Ovary (tissue), 9 donors: ENCODE measurements around the gene CACNG4. TPM values are rescaled to one million over a fixed set of nuclear protein-coding genes. Genes with fewer than 3 reads are reported as not detected.

Experiments used
- DNase-seq, 5 donors: peaks; one replicate each; pipeline ENCODE4 v3.0.0-alpha.2; 2019 to 2020
- H3K27ac ChIP-seq, 2 donors: fragments of 200-600 bp; one replicate each; pipeline versions ENCODE4 v1.5.1 to v1.8.0; 2019 to 2022
- H3K27me3 ChIP-seq: fragments of 200-600 bp; one replicate; pipeline ENCODE4 v1.8.0; 2022
- H3K36me3 ChIP-seq: fragments of 200-600 bp; sonication (generic); one replicate; pipeline ENCODE4 v1.5.1; 2019
- H3K4me1 ChIP-seq: one replicate; pipeline ENCODE4 v1.8.1; 2013; ENCODE audit warnings: mild to moderate bottlenecking, moderate library complexity; ENCODE audit not compliant: insufficient read depth
- H3K4me3 ChIP-seq: fragments of 200-600 bp; sonication (generic); one replicate; pipeline ENCODE4 v1.5.1; 2017
- H3K9me3 ChIP-seq, 2 donors: fragments of 200-600 bp in 1 of 2; sonication (generic) in 1 of 2; one replicate each; pipeline versions ENCODE4 v1.5.1 to v1.8.1; 2013 to 2019; ENCODE audit warnings: mild to moderate bottlenecking in 1 of 2, moderate library complexity in 1 of 2
- CTCF ChIP-seq, 3 donors: fragments of 450-650 bp in 2 of 3; fragments of 200-600 bp in 1 of 3; IDR thresholded peaks; one replicate each; pipeline versions ENCODE4 v1.5.1 to v1.8.0; 2016 to 2022; ENCODE audit warnings: antibody characterized with exemption in 3 of 3, mild to moderate bottlenecking in 1 of 3
- EP300 ChIP-seq: sonication (generic); formaldehyde crosslinking; IDR thresholded peaks from one replicate; pipeline ENCODE4 v1.6.1; 2017; ENCODE audit warnings: antibody characterized with exemption
- POLR2A ChIP-seq: fragments of 450-650 bp; IDR thresholded peaks from one replicate; pipeline ENCODE4 v1.6.1; 2017; ENCODE audit warnings: antibody characterized with exemption, mild to moderate bottlenecking, moderate library complexity
- WGBS, 3 donors: extraction: QIAGEN DNeasy Blood & Tissue Kit in 1 of 3; methylation state at CpG; one replicate each; pipeline versions ENCODE4 v1.1.5 to v1.1.7; 2013 to 2017; 5-methylcytosine and 5-hydroxymethylcytosine counted together
- intact Hi-C, 4 donors: fragments of 100-400 bp; cut with DNase I; formaldehyde crosslinking; loops; one replicate each; pipeline versions ENCODE4 v1.11.0 to v1.15.1; 2022 to 2023
- polyA plus RNA-seq, 2 donors: library from polyadenylated mRNA; stranded (reverse); fragments of 200-250 nt in 1 of 2; fragments of 350-450 nt in 1 of 2; fragmentation: Illumina TruSeq in 1 of 2; extraction: RNeasy Lipid Tissue Mini Kit (QIAGEN cat#74804) in 1 of 2; gene quantifications; one replicate each; pipeline ENCODE4 v1.2.3, GENCODE V29; 2013 to 2014
- total RNA-seq, 7 donors: library from RNA; depleted of rRNA in 2 of 7; stranded (reverse); fragments of >200 nt in 2 of 7; fragmentation: NEBNext Ultra II Directional in 3 of 7; extraction: Animal tissue kit (Norgen Biotek cat#: 25700) in 3 of 7; gene quantifications; one replicate each; pipeline versions ENCODE4 v1.1.0 to v1.2.4, GENCODE V29; 2016 to 2023
- donor health status: DM: no; HTN: no; CAD: no; lungs with moderate emphysema.
- donor health status: DM: no; HTN: no; CAD: no.
- donor health status: Bipolar disorder and iron deficiency.
- donor health status: DM: yes; HTN: yes; CAD: no.
- donor health status: DM: no; HTN: no; CAD: no.
- donor health status: DM: yes; HTN: yes; CAD: no.

Gene CACNG4
- total and polyA plus RNA-seq, 9 donors, result 0.02 to 4.9 (median 0.22) TPM; not detected in 2

- no peak for TF ChIP-seq CTCF (IDR thresholded peaks at IDR 0.05)
- TF ChIP-seq POLR2A, result no peak
- no peak for TF ChIP-seq EP300
- no peaks in the 10 kb centered on the region for H3K36me3 ChIP-seq
- no peak overlapping the region for H3K27ac ChIP-seq
- no peak for DNase-seq
- intact Hi-C loops, result no loop called here
- no peaks in the 10 kb centered on the region for H3K27me3 ChIP-seq
- no peaks in the 10 kb centered on the region for H3K9me3 ChIP-seq
- H3K4me3 ChIP-seq, result no peak overlapping the region
- 82 to 89% (median 87%) methylated on average over 6 of the region's 6 CpGs for WGBS, 3 donors
- H3K4me1 ChIP-seq, result no peaks in the 10 kb centered on the region
These were observed 18.3 kb upstream of the CACNG4 start for GRCh38 chr17:66946251-66946650.

GRCh38 chr17:66947311-66947710 is 17.2 kb upstream of the CACNG4 start:
- DNase-seq, result no peak
- Histone ChIP-seq H3K4me3 (no peak overlapping the region), H3K27me3 (no peaks in the 10 kb centered on the region), H3K9me3 (no peaks in the 10 kb centered on the region), H3K36me3 (no peaks in the 10 kb centered on the region), H3K27ac (no peak overlapping the region), H3K4me1 (no peaks in the 10 kb centered on the region)
- 72 to 82% (median 79%) methylated on average over 6 of the region's 6 CpGs for WGBS, 3 donors
- intact Hi-C loops, result no loop called here
- TF ChIP-seq CTCF (IDR thresholded peaks at IDR 0.05), result no peak
- TF ChIP-seq POLR2A, result no peak
- TF ChIP-seq EP300, result no peak

GRCh38 chr17:66948061-66948750 is 16.3 kb upstream of the CACNG4 start:
- TF ChIP-seq CTCF (IDR thresholded peaks at IDR 0.05), result no peak
- TF ChIP-seq EP300, result no peak
- no peak for TF ChIP-seq POLR2A
- H3K36me3 ChIP-seq, result no peaks in the 10 kb centered on the region
- peak in 1 of 5 donors; percentile 9 for DNase-seq
- H3K4me1 ChIP-seq, result no peaks in the 10 kb centered on the region
- H3K27ac ChIP-seq, result no peak overlapping the region
- intact Hi-C loops, result no loop called here
- 68 to 81% (median 77%) methylated on average over 11 of the region's 11 CpGs for WGBS, 3 donors
- H3K27me3 ChIP-seq, result no peaks in the 10 kb centered on the region
- H3K9me3 ChIP-seq, result no peaks in the 10 kb centered on the region
- no peak overlapping the region for H3K4me3 ChIP-seq

GRCh38 chr17:66949501-66949900 is 15.0 kb upstream of the CACNG4 start:
- intact Hi-C loops, result no loop called here
- no peak for DNase-seq
- H3K4me3 ChIP-seq, result no peak overlapping the region
- WGBS, 3 donors, result 60 to 73% (median 66%) methylated on average over 10 of the region's 10 CpGs
- TF ChIP-seq EP300, result no peak
- TF ChIP-seq POLR2A, result no peak
- TF ChIP-seq CTCF (IDR thresholded peaks at IDR 0.05), result no peak
- H3K27ac ChIP-seq, result no peak overlapping the region
- no peaks in the 10 kb centered on the region for H3K27me3 ChIP-seq
- no peaks in the 10 kb centered on the region for H3K4me1 ChIP-seq
- no peaks in the 10 kb centered on the region for H3K36me3 ChIP-seq
- H3K9me3 ChIP-seq, result no peaks in the 10 kb centered on the region
